ENCODE data around the gene FKBP10.

The FKBP10 gene

GRCh38 chr17:41793784-41794539 lies 18.8 kb upstream of the FKBP10 start:
- Histone ChIP-seq H3K9ac (ENCODE audit: low read length in 5 of 5) (peak overlapping the region in 1 of 5 donors; percentile 37), H3K36me3 (ENCODE audit: control insufficient read depth in 5 of 5, insufficient read depth in 5 of 5, low read length in 5 of 5) (no peaks in the 10 kb centered on the region), H3K4me1 (ENCODE audit: control insufficient read depth in 5 of 5, insufficient read depth in 5 of 5, low read length in 5 of 5) (peaks cover 0 to 11% (median 8%) of the 10 kb centered on the region in 5 donors), H3K9me3 (ENCODE audit: control insufficient read depth in 5 of 5, low read length in 5 of 5) (no peaks in the 10 kb centered on the region), H3K27me3 (ENCODE audit: control insufficient read depth in 5 of 5, insufficient read depth in 4 of 5, low read length in 5 of 5) (no peaks in the 10 kb centered on the region), H3K27ac (ENCODE audit: low read depth, low read length) (no peak overlapping the region), H3K4me3 (ENCODE audit: low read depth in 1 of 5, low read length in 5 of 5) (no peak overlapping the region)

DNA sequence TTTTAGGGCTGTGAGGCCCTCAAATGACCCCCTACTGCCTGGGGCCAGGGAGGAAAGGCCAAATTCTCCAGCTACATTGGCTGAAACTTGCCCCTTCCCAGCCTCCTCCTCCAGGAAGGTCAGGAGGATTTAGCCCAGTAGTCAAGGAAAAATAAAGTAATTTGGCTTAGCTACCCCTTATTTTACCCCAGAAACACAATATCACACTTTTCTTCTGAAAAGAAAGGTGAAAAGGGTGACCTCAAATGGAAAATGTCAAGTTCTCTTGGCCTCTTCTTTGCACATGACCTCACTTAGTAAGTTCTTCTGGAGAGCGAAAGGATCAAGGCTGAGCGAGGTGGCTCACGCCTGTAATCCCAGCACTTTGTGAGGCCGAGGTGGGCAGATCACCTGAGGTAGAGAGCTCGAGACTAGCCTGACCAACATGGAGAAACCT lies 18.2 kb upstream of the FKBP10 start:
- no peaks in the 10 kb centered on the region for H3K9me3 ChIP-seq (ENCODE audit: control insufficient read depth in 5 of 5, low read length in 5 of 5)

DNA sequence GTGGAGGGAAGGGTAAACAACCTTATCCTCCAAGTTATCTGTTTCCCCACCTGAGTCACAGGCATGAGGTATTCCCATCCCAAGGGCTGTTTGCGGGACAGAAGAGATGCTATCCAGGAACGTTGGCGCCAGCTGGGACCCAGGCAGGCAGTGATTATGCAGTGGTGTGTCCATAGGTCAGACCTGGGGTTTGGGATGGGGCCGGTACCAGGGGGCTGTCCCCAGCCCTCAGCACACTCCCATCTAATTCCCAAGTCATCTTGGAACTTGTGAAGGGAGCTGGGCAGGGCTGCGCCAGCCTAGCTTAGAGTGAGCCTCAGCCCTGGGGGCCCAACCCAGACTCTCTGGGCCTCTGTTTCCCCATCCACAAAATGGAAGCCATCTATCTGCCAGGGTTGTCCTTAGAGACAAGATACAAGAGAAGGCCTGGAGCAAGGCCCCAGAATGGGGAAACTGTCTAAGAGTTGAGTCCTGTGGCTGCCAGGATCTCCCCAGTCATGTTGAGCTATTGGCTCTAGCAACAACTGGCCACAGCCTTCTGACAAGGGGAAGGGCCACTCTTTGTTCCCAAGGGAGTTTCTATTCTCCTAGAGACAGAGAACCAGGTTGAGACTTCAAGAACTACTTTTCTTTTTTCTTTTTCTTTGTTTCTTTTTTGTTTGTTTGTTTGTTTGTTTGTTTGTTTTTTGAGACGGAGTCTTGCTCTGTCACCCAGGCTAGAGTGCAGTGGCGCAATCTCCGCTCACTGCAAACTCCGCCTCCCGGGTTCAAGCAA lies 16.5 kb upstream of the FKBP10 start:
- H3K4me1 ChIP-seq (ENCODE audit: control insufficient read depth in 5 of 5, insufficient read depth in 5 of 5, low read length in 5 of 5): peaks cover 0 to 17% (median 16%) of the 10 kb centered on the region in 5 donors
- no peak overlapping the region for H3K9ac ChIP-seq (ENCODE audit: low read length in 5 of 5)
- no peaks in the 10 kb centered on the region for H3K9me3 ChIP-seq (ENCODE audit: control insufficient read depth in 5 of 5, low read length in 5 of 5)
- H3K27me3 ChIP-seq (ENCODE audit: control insufficient read depth in 5 of 5, insufficient read depth in 4 of 5, low read length in 5 of 5): peaks cover 0 to 5% (median 0%) of the 10 kb centered on the region in 5 donors
- H3K4me3 ChIP-seq (ENCODE audit: low read depth in 1 of 5, low read length in 5 of 5): no peak overlapping the region
- H3K27ac ChIP-seq (ENCODE audit: low read depth, low read length): no peak overlapping the region
- no peaks in the 10 kb centered on the region for H3K36me3 ChIP-seq (ENCODE audit: control insufficient read depth in 5 of 5, insufficient read depth in 5 of 5, low read length in 5 of 5)

More for the DNA sequence above, 18.2 kb upstream of the FKBP10 start:
- Histone ChIP-seq H3K36me3 (ENCODE audit: control insufficient read depth in 5 of 5, insufficient read depth in 5 of 5, low read length in 5 of 5) (no peaks in the 10 kb centered on the region), H3K4me1 (ENCODE audit: control insufficient read depth in 5 of 5, insufficient read depth in 5 of 5, low read length in 5 of 5) (peaks cover 0 to 11% (median 8%) of the 10 kb centered on the region in 5 donors), H3K9ac (ENCODE audit: low read length in 5 of 5) (no peak overlapping the region), H3K27me3 (ENCODE audit: control insufficient read depth in 5 of 5, insufficient read depth in 4 of 5, low read length in 5 of 5) (no peaks in the 10 kb centered on the region), H3K27ac (ENCODE audit: low read depth, low read length) (no peak overlapping the region), H3K4me3 (ENCODE audit: low read depth in 1 of 5, low read length in 5 of 5) (no peak overlapping the region)

DNA sequence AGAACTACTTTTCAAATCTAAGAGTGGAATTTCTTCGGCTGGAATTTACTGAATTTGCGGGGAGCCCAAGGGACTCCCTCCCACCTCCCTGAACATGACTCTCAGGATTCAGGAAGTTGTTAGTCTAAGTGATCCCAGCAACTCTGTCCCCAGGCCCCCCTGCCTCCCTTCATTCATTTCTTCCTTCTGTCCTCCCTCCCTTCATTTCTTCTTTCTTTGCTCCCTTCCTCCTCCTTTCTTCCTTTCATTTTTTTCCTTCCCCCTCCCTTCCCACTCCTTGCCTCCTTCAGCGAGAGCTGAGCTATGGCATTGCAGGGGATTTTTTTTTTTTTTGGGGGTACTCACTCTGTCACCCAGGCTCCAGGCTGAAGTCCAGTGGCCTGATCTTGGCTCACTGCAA lies 15.4 kb upstream of the FKBP10 start:
- Histone ChIP-seq H3K4me3 (ENCODE audit: low read depth in 1 of 5, low read length in 5 of 5) (no peak overlapping the region), H3K4me1 (ENCODE audit: control insufficient read depth in 5 of 5, insufficient read depth in 5 of 5, low read length in 5 of 5) (peaks cover 0 to 21% (median 18%) of the 10 kb centered on the region in 5 donors), H3K9ac (ENCODE audit: low read length in 5 of 5) (no peak overlapping the region), H3K9me3 (ENCODE audit: control insufficient read depth in 5 of 5, low read length in 5 of 5) (no peaks in the 10 kb centered on the region), H3K27me3 (ENCODE audit: control insufficient read depth in 5 of 5, insufficient read depth in 4 of 5, low read length in 5 of 5) (peaks cover 0 to 5% (median 0%) of the 10 kb centered on the region in 5 donors), H3K36me3 (ENCODE audit: control insufficient read depth in 5 of 5, insufficient read depth in 5 of 5, low read length in 5 of 5) (no peaks in the 10 kb centered on the region), H3K27ac (ENCODE audit: low read depth, low read length) (no peak overlapping the region)

GRCh38 chr17:41799366-41799765 lies 13.4 kb upstream of the FKBP10 start:
- H3K27ac ChIP-seq (ENCODE audit: low read depth, low read length): no peak overlapping the region
- peaks cover 0 to 20% (median 8%) of the 10 kb centered on the region in 5 donors for H3K4me1 ChIP-seq (ENCODE audit: control insufficient read depth in 5 of 5, insufficient read depth in 5 of 5, low read length in 5 of 5)
- peaks cover 0 to 8% (median 0%) of the 10 kb centered on the region in 5 donors for H3K27me3 ChIP-seq (ENCODE audit: control insufficient read depth in 5 of 5, insufficient read depth in 4 of 5, low read length in 5 of 5)
- H3K4me3 ChIP-seq (ENCODE audit: low read depth in 1 of 5, low read length in 5 of 5): no peak overlapping the region
- H3K9me3 ChIP-seq (ENCODE audit: control insufficient read depth in 5 of 5, low read length in 5 of 5): no peaks in the 10 kb centered on the region
- H3K36me3 ChIP-seq (ENCODE audit: control insufficient read depth in 5 of 5, insufficient read depth in 5 of 5, low read length in 5 of 5): no peaks in the 10 kb centered on the region
- no peak overlapping the region for H3K9ac ChIP-seq (ENCODE audit: low read length in 5 of 5)

- H3K9ac ChIP-seq (ENCODE audit: low read length in 5 of 5): no peak overlapping the region
- H3K27me3 ChIP-seq (ENCODE audit: control insufficient read depth in 5 of 5, insufficient read depth in 4 of 5, low read length in 5 of 5): peaks cover 0 to 8% (median 0%) of the 10 kb centered on the region in 5 donors
- H3K27ac ChIP-seq (ENCODE audit: low read depth, low read length): no peak overlapping the region
- peaks cover 0 to 20% (median 8%) of the 10 kb centered on the region in 5 donors for H3K4me1 ChIP-seq (ENCODE audit: control insufficient read depth in 5 of 5, insufficient read depth in 5 of 5, low read length in 5 of 5)
- no peaks in the 10 kb centered on the region for H3K9me3 ChIP-seq (ENCODE audit: control insufficient read depth in 5 of 5, low read length in 5 of 5)
- H3K4me3 ChIP-seq (ENCODE audit: low read depth in 1 of 5, low read length in 5 of 5): no peak overlapping the region
- no peaks in the 10 kb centered on the region for H3K36me3 ChIP-seq (ENCODE audit: control insufficient read depth in 5 of 5, insufficient read depth in 5 of 5, low read length in 5 of 5)
Observed at GRCh38 chr17:41800601-41801373, 12.0 kb upstream of the FKBP10 start.

GRCh38 chr17:41801374-41802271 lies 11.2 kb upstream of the FKBP10 start:
- peaks cover 0 to 20% (median 8%) of the 10 kb centered on the region in 5 donors for H3K4me1 ChIP-seq (ENCODE audit: control insufficient read depth in 5 of 5, insufficient read depth in 5 of 5, low read length in 5 of 5)
- no peak overlapping the region for H3K9ac ChIP-seq (ENCODE audit: low read length in 5 of 5)
- peaks cover 0 to 5% (median 0%) of the 10 kb centered on the region in 5 donors for H3K36me3 ChIP-seq (ENCODE audit: control insufficient read depth in 5 of 5, insufficient read depth in 5 of 5, low read length in 5 of 5)
- no peaks in the 10 kb centered on the region for H3K9me3 ChIP-seq (ENCODE audit: control insufficient read depth in 5 of 5, low read length in 5 of 5)
- no peak overlapping the region for H3K27ac ChIP-seq (ENCODE audit: low read depth, low read length)
- peak overlapping the region in 3 of 5 donors; percentile 21 to 29 (median 22) for H3K4me3 ChIP-seq (ENCODE audit: low read depth in 1 of 5, low read length in 5 of 5)
- H3K27me3 ChIP-seq (ENCODE audit: control insufficient read depth in 5 of 5, insufficient read depth in 4 of 5, low read length in 5 of 5): peaks cover 0 to 8% (median 0%) of the 10 kb centered on the region in 5 donors

GRCh38 chr17:41803049-41804020 lies 9.5 kb upstream of the FKBP10 start:
- H3K4me3 ChIP-seq (ENCODE audit: low read depth in 1 of 5, low read length in 5 of 5): no peak overlapping the region
- peaks cover 0 to 8% (median 0%) of the 10 kb centered on the region in 5 donors for H3K27me3 ChIP-seq (ENCODE audit: control insufficient read depth in 5 of 5, insufficient read depth in 4 of 5, low read length in 5 of 5)
- no peak overlapping the region for H3K27ac ChIP-seq (ENCODE audit: low read depth, low read length)
- H3K9me3 ChIP-seq (ENCODE audit: control insufficient read depth in 5 of 5, low read length in 5 of 5): no peaks in the 10 kb centered on the region
- H3K9ac ChIP-seq (ENCODE audit: low read length in 5 of 5): no peak overlapping the region
- H3K4me1 ChIP-seq (ENCODE audit: control insufficient read depth in 5 of 5, insufficient read depth in 5 of 5, low read length in 5 of 5): peaks cover 0 to 20% (median 8%) of the 10 kb centered on the region in 5 donors
- peaks cover 0 to 5% (median 0%) of the 10 kb centered on the region in 5 donors for H3K36me3 ChIP-seq (ENCODE audit: control insufficient read depth in 5 of 5, insufficient read depth in 5 of 5, low read length in 5 of 5)

All from subcutaneous abdominal adipose tissue (tissue), 5 donors.